ENCODE measurements around the gene BMPR1A.
A peak's percentile ranks its signal among the peaks of the same experiment; 100 is the strongest.

BMPR1A gene

GRCh38 chr10:86958901-86959736, 202.7 kb downstream of the BMPR1A start:
- H3K27ac ChIP-seq, result peak overlapping the region; percentile 25; the same call in 1 of the 2 replicates
- TF ChIP-seq, protein P1, sequence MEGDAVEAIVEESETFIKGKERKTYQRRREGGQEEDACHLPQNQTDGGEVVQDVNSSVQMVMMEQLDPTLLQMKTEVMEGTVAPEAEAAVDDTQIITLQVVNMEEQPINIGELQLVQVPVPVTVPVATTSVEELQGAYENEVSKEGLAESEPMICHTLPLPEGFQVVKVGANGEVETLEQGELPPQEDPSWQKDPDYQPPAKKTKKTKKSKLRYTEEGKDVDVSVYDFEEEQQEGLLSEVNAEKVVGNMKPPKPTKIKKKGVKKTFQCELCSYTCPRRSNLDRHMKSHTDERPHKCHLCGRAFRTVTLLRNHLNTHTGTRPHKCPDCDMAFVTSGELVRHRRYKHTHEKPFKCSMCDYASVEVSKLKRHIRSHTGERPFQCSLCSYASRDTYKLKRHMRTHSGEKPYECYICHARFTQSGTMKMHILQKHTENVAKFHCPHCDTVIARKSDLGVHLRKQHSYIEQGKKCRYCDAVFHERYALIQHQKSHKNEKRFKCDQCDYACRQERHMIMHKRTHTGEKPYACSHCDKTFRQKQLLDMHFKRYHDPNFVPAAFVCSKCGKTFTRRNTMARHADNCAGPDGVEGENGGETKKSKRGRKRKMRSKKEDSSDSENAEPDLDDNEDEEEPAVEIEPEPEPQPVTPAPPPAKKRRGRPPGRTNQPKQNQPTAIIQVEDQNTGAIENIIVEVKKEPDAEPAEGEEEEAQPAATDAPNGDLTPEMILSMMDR (conservative IDR thresholded peaks at IDR 0.05), result no peak

DNA sequence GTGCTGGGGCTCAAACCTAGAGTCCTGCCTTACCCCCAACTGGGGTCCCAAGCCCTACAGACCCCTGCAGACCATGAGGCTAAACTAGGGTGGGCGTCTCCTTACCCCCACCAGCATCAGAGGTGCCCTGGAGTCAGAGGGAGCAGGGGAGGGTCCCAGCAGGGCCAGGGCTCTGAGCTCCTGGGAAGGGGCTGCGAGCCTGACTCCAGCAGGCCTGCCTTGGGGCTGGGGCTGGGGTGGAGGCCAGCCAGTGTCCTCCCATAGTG, 203.3 kb downstream of the BMPR1A start:
- TF ChIP-seq, protein P1 (conservative IDR thresholded peaks at IDR 0.05), result no peak
- H3K27ac ChIP-seq, result peak overlapping the region; percentile 25; the same call in 1 of the 2 replicates

DNA sequence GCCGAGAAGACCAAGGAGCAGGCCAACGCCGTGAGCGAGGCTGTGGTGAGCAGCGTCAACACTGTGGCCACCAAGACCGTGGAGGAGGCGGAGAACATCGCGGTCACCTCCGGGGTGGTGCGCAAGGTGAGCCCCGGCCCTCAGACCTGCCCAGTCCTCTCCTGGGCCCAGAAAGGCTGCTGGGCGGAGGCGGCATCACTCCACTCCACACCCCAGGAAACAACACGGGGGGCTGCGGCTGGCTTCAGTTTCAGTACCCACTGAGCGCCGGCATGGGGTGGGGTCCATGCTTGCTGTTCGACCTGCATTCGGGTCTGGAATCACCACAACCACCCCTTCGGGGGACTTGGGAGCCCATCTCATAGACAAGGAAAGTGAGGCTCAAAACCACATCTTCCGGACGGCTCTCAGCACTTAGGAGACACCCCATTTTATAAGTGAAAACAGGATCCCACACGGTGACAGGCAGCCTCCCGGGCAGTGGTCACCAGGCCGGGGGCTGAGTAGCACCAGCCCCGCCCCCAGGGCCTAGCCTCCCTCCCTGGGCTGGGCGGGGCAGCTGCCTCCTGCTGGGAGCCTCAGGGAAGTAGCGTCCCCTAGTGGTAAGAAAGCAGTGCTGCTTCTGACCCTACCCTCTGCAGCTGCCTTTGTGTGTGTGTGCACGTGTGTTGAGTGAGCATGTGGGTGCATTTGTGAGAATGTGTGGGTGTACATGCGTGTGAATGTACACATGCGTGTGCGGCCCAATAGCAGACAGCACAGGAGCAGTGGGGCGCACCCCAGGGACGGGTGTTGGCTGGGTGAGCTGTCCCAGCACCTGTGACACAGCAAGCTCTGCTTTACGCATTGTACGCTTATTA, 203.8 kb downstream of the BMPR1A start:
- TF ChIP-seq, protein P1 (conservative IDR thresholded peaks at IDR 0.05), result peak; percentile 62
- H3K27ac ChIP-seq, result no peak overlapping the region; the same call in 1 of the 2 replicates

DNA sequence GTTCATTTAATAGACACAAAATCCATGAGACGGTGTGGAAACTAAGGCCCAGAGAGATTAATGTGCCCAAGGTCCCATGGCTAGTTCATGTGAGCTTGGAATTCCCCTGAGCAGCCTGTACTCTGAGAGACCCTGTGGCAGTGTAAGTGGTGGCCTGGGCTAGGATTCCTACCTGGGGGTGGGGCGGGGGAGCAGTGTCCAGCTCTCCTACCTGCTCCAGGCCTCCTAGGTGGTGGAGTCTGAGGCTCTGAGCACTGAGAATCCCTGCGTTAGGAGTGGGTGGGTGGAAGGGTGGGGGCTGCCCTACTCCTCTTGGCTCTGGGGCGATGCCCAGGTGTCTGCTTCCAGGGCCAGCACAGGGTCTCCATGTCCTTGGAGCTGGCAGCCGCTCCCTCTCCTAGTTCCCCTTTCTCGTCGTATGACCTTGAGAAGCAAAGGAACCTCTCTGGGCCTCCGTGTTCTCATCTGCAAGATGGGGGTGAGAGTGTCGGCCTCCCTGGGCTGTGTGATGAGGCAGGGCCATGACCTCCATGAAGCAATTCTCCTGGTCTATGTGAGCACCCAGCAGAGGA, 204.5 kb downstream of the BMPR1A start:
- TF ChIP-seq, protein P1 (conservative IDR thresholded peaks at IDR 0.05), result no peak
- H3K27ac ChIP-seq, result no peak overlapping the region

- no peak overlapping the region for H3K27ac ChIP-seq
- TF ChIP-seq, protein P1 (conservative IDR thresholded peaks at IDR 0.05), result no peak
Observed at GRCh38 chr10:86961481-86962091, 205.2 kb downstream of the BMPR1A start.

- TF ChIP-seq, protein P1 (conservative IDR thresholded peaks at IDR 0.05), result no peak
- H3K27ac ChIP-seq, result no peak overlapping the region
Observed at GRCh38 chr10:86962136-86962980, 205.9 kb downstream of the BMPR1A start.

All from VCaP (cell line).